ENCODE data around the gene PTPRS. TPM values are rescaled to one million over a fixed set of nuclear protein-coding genes. Genes with fewer than 3 reads are reported as not detected.
A peak's percentile ranks its signal among the peaks of the same experiment; 100 is the strongest.

Gene PTPRS
- total and polyA plus RNA-seq, 2 of the 13 experiments (the other 11 are each of a cell fraction or from before 2014, with no cell fraction given), result 32.7 to 43.9 TPM

DNA sequence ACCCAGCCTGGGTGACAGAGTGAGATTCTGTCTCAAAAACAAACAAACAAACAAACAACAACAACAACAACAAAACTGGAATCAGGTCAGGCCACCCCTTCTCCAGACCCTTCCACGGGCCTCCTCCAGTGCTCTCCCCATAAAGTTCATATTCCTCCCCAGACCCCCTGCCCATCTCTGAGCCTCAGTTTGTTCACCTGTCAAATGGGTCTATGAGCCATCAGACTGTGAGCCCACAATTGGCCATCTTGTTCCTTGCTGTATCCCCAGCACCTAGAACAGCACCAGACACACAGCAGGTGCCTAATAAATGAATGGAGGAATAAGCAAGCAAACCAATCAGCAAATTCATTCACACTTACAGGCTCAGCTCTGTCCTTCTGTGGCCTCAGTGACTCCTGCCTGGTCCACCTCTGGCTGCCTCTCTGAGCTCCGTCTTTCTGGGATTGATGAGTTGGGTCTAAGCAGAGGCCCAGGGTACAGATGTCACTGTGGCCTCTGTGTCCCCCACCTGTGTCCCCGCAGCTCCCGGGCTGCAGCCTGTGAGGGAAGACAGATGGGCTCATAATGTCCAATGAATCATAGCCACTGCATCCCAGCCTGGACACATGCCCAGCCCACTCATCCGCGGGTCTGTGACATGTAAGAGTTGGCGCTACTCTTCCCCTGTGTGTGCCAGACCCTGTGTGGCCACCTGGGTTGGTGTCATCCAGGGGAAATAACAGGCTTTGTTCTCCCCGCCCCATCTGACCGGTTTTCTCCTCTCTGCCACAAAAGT lies 19.6 kb upstream of the PTPRS start:
- no peak overlapping the region for H3K4me3 ChIP-seq (replicated peaks in 1 of 3; ENCODE audit: insufficient read depth in 1 of 3, low read depth in 2 of 3, low read length in 3 of 3)
- H3K9me3 ChIP-seq (ENCODE audit: low read length), result no peaks in the 10 kb centered on the region
- H3K79me2 ChIP-seq (ENCODE audit: insufficient read depth, low read length), result no peaks in the 10 kb centered on the region
- intact Hi-C loops (cut with micrococcal nuclease; ENCODE audit: unreplicated experiment) (no loop called here), in situ Hi-C loops (cut with HindIII; ENCODE audit: extremely low pct_ligation_motif_present, low pct_unique_long_range_greater_than_20kb) (no loop called here)
- H3K27me3 ChIP-seq (ENCODE audit: control insufficient read depth in 1 of 2, insufficient read depth in 2 of 2, low read length in 2 of 2), result peaks cover 0 to 1% of the 10 kb centered on the region in 2 experiments; a peak in 1 of 5 replicates
- H3K36me3 ChIP-seq (replicated peaks in 1 of 2; ENCODE audit: control insufficient read depth in 1 of 2, insufficient read depth in 2 of 2, low read length in 2 of 2), result no peaks in the 10 kb centered on the region
- TF ChIP-seq, protein P1, sequence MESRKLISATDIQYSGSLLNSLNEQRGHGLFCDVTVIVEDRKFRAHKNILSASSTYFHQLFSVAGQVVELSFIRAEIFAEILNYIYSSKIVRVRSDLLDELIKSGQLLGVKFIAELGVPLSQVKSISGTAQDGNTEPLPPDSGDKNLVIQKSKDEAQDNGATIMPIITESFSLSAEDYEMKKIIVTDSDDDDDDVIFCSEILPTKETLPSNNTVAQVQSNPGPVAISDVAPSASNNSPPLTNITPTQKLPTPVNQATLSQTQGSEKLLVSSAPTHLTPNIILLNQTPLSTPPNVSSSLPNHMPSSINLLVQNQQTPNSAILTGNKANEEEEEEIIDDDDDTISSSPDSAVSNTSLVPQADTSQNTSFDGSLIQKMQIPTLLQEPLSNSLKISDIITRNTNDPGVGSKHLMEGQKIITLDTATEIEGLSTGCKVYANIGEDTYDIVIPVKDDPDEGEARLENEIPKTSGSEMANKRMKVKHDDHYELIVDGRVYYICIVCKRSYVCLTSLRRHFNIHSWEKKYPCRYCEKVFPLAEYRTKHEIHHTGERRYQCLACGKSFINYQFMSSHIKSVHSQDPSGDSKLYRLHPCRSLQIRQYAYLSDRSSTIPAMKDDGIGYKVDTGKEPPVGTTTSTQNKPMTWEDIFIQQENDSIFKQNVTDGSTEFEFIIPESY (CRISPR knock-in tag; IDR thresholded peaks at IDR 0.05), result 0 out of 2 replicates have a peak, but pooled peaks have one; percentile 20
- TF ChIP-seq HOXD1 (CRISPR knock-in tag; IDR thresholded peaks at IDR 0.05) (no peak), ZFYVE20 (CRISPR knock-in tag; IDR thresholded peaks at IDR 0.05; ENCODE audit: borderline replicate concordance, low read depth) (no peak), CHD4 (IDR thresholded peaks at IDR 0.05; ENCODE audit: borderline replicate concordance, low read length) (0 out of 2 replicates have a peak, but pooled peaks have one; percentile 46), ZMYM3 (CRISPR knock-in tag; IDR thresholded peaks at IDR 0.05) (0 out of 2 replicates have a peak, but pooled peaks have one; percentile 16), ZNF629 (CRISPR knock-in tag; conservative IDR thresholded peaks at IDR 0.05) (peak; percentile 81), ZNF768 (CRISPR knock-in tag; IDR thresholded peaks at IDR 0.05) (no peak), FOXP1 (IDR thresholded peaks at IDR 0.05) (peak; percentile 70), FOXP1 (CRISPR knock-in tag; IDR thresholded peaks at IDR 0.05) (no peak)
- TF ChIP-seq, protein P2, sequence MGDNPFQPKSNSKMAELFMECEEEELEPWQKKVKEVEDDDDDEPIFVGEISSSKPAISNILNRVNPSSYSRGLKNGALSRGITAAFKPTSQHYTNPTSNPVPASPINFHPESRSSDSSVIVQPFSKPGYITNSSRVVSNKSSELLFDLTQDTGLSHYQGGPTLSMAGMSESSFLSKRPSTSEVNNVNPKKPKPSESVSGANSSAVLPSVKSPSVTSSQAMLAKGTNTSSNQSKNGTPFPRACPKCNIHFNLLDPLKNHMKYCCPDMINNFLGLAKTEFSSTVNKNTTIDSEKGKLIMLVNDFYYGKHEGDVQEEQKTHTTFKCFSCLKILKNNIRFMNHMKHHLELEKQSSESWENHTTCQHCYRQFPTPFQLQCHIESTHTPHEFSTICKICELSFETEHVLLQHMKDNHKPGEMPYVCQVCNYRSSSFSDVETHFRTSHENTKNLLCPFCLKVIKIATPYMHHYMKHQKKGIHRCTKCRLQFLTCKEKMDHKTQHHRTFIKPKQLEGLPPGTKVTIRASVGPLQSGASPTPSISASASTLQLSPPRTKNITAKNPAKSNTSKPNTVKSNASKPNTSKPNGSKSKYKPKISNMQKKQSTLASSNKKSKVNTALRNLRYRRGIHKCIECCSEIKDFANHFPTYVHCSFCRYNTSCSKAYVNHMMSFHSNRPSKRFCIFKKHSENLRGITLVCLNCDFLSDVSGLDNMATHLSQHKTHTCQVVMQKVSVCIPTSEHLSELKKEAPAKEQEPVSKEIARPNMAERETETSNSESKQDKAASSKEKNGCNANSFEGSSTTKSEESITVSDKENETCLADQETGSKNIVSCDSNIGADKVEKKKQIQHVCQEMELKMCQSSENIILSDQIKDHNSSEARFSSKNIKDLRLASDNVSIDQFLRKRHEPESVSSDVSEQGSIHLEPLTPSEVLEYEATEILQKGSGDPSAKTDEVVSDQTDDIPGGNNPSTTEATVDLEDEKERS (CRISPR knock-in tag; IDR thresholded peaks at IDR 0.05), result no peak
- CTCF ChIA-PET (ENCODE audit: low intra/inter-chr PET ratio, low total read pairs), result no interaction called here
- peaks cover 24% of the 10 kb centered on the region for H3K4me1 ChIP-seq (ENCODE audit: insufficient read depth, low read length)
- ATAC-seq (no peak), FAIRE-seq (no peak), DNase-seq (ENCODE audit: low spot score) (no peak)
- H3K9ac ChIP-seq (ENCODE audit: insufficient read depth, low read depth, low read length), result no peak overlapping the region
- POLR2A ChIA-PET, result no interaction called here
- no peaks in the 10 kb centered on the region for H4K20me1 ChIP-seq (ENCODE audit: insufficient read depth, low read length)
- no peak overlapping the region for H2AFZ ChIP-seq (ENCODE audit: low read length)
- H3K27ac ChIP-seq (ENCODE audit: extremely low read length, insufficient read depth, low read length), result no peak overlapping the region
- no peak overlapping the region for H3K4me2 ChIP-seq (ENCODE audit: low read depth, low read length)
- WGBS (ENCODE audit: low lambda C conversion rate), result 24% methylated on average over 9 of the region's 9 CpGs
- BruUV-seq (replicated peaks), result no TSS peak

Measured in HepG2 (cell line).